Measurements from ENCODE around the gene PDZRN3.

- TF ChIP-seq CTCF (IDR thresholded peaks at IDR 0.05 in 8 of 11, conservative IDR thresholded peaks at IDR 0.05 in 3 of 11) (no peak), POLR2AphosphoS5 (IDR thresholded peaks at IDR 0.05) (no peak)
Observed at GRCh38 chr3:73504239-73504638, 120.5 kb downstream of the PDZRN3 start.
